ENCODE measurements around the gene TBC1D22A. TPM values are rescaled to one million over a fixed set of nuclear protein-coding genes. Genes with fewer than 3 reads are reported as not detected.

TBC1D22A gene
- total RNA-seq, 4 donors from 2014 or later = 42.6 to 70.4 (median 55.1) TPM

DNA sequence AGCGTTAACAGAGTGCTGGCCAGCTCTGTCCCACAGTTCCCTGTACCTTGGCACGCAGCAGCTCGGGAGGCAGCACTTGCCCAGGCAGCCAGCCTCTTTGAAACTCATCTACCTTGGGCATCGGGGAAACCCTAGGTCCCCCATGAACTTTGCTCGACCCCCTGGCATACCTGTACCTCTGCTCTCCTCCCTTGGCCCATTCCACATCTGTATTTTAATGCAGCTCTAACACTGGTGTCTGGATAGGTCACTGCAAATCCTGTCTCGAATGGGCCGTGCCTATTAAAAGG lies 304.1 kb downstream of the TBC1D22A start:
- TF ChIP-seq, protein P1, sequence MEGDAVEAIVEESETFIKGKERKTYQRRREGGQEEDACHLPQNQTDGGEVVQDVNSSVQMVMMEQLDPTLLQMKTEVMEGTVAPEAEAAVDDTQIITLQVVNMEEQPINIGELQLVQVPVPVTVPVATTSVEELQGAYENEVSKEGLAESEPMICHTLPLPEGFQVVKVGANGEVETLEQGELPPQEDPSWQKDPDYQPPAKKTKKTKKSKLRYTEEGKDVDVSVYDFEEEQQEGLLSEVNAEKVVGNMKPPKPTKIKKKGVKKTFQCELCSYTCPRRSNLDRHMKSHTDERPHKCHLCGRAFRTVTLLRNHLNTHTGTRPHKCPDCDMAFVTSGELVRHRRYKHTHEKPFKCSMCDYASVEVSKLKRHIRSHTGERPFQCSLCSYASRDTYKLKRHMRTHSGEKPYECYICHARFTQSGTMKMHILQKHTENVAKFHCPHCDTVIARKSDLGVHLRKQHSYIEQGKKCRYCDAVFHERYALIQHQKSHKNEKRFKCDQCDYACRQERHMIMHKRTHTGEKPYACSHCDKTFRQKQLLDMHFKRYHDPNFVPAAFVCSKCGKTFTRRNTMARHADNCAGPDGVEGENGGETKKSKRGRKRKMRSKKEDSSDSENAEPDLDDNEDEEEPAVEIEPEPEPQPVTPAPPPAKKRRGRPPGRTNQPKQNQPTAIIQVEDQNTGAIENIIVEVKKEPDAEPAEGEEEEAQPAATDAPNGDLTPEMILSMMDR (IDR thresholded peaks at IDR 0.05) = no peak
- TF ChIP-seq POLR2A (IDR thresholded peaks at IDR 0.05) = no peak
- Histone ChIP-seq H3K36me3 (peaks cover 0 to 30% (median 0%) of the 10 kb centered on the region in 3 donors), H3K4me1 (no peaks in the 10 kb centered on the region), H3K27me3 (no peaks in the 10 kb centered on the region), H3K9me3 (no peaks in the 10 kb centered on the region), H3K27ac (no peak overlapping the region), H3K4me3 (no peak overlapping the region)
- peak in 1 of 3 donors; percentile 27 for DNase-seq

DNA sequence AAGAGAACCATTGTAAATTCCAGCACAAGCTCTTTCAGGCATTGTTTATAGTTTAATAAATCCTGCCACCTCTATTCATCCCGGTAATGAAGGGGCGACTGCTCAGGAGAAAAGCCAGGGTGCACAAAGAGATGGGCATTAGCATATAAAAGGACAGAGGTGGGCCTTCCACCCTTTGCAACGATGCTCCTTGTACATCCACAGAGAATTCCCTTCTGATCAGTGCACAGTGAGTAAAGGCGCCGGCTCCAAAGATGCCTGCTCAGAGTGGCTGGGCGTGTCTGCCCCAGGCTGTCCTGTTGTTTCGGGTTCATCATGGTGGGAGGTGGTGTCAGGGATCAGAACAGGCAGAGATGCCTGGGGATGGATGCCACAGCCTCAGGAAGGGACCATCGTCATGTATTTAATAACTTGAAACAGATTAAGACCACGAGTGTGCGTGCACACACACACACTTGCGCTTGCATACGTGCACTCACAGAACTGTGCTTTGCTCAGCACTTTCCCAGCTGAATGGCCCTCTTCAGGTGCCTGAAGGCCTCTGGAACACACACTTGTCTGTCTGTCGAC lies 305.0 kb downstream of the TBC1D22A start:
- H3K9me3 ChIP-seq = no peaks in the 10 kb centered on the region
- no peaks in the 10 kb centered on the region for H3K4me1 ChIP-seq
- TF ChIP-seq, protein P1 (IDR thresholded peaks at IDR 0.05) = no peak
- TF ChIP-seq POLR2A (IDR thresholded peaks at IDR 0.05) = no peak
- H3K4me3 ChIP-seq = no peak overlapping the region
- no peaks in the 10 kb centered on the region for H3K27me3 ChIP-seq
- no peak overlapping the region for H3K27ac ChIP-seq
- DNase-seq = peak in 2 of 3 donors; percentile 21 to 29
- H3K36me3 ChIP-seq = peaks cover 0 to 24% (median 0%) of the 10 kb centered on the region in 3 donors

DNA sequence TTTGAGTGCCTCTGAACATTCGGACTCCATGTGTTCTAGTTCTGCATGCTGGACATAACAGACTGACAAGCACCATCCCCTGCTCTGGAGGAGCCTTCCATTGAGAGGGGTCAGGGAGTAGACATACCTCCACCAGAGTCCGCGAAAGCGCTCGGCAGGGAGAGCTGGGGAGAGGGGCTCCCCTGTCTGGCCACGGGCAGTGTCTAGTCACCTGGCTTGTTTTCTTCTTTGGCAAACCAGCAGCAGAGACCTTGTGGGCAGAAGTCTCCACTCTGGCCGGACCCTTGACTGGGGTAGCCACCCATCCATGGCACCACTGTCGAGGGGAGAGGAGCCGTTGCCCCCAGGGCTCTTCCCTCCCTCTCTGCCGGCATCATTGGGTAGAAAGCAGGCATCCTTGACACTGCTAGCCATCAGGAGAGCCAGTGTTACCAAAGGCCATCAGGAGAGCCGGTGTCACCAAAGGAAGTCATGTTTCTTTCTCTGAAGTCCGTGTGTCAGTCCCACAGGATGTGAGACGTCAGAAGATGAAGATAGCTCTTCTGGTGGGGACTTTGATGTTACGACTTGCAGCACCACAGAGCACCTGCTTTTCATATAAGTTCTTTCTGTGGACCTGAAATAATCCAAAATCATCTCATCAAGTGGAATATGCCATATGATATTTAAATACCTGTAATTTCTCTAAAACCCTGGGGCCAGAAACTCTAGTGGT lies 305.6 kb downstream of the TBC1D22A start:
- DNase-seq = peak in 2 of 3 donors; percentile 24 to 37
- H3K27ac ChIP-seq = no peak overlapping the region
- no peaks in the 10 kb centered on the region for H3K27me3 ChIP-seq
- H3K9me3 ChIP-seq = no peaks in the 10 kb centered on the region
- no peak overlapping the region for H3K4me3 ChIP-seq
- H3K36me3 ChIP-seq = peaks cover 0 to 17% (median 0%) of the 10 kb centered on the region in 3 donors
- no peaks in the 10 kb centered on the region for H3K4me1 ChIP-seq
- TF ChIP-seq, protein P1 (IDR thresholded peaks at IDR 0.05) = no peak
- TF ChIP-seq POLR2A (IDR thresholded peaks at IDR 0.05) = no peak

DNA sequence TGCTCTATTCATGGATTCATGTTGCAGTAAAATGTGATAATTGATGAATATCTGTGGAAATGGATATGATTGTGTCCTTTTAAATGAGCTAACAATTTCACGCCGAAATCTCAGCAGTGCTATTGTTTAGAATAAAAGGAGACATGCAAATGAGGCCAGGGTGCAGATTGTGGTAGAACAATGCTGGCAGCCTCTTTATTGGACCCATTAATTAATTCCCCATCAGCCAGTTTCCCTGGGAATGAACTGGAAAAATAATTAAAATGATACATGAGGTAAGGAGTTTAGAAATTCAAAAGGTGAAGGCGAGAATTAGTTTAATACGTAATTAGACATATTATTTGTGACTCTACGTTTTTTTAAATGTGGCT lies 306.2 kb downstream of the TBC1D22A start:
- H3K27me3 ChIP-seq = no peaks in the 10 kb centered on the region
- no peaks in the 10 kb centered on the region for H3K4me1 ChIP-seq
- no peaks in the 10 kb centered on the region for H3K9me3 ChIP-seq
- TF ChIP-seq POLR2A (IDR thresholded peaks at IDR 0.05) = no peak
- TF ChIP-seq, protein P1 (IDR thresholded peaks at IDR 0.05) = no peak
- H3K27ac ChIP-seq = no peak overlapping the region
- DNase-seq = no peak
- peaks cover 0 to 17% (median 0%) of the 10 kb centered on the region in 3 donors for H3K36me3 ChIP-seq
- no peak overlapping the region for H3K4me3 ChIP-seq

DNA sequence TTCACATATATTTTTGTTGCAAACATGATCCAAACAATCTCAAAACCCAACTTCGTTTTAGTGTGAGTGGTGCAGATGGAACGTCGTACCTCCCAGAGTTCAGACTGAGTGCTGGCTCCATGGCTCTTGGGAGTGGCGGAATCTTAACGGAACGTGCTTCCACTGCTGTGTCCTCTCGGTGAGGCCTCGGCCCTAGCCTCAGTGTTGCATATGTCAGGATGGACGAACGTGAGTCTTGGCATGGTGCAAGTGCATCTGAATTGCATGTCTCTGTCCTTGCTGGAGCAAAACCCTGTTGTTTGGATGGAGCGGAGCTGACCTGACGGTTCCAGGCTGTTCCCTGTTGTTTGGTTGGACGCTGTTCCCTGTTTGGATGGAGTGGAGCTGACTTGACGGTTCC lies 306.8 kb downstream of the TBC1D22A start:
- DNase-seq = peak in 1 of 3 donors; percentile 18
- no peaks in the 10 kb centered on the region for H3K27me3 ChIP-seq

More for the DNA sequence above, 306.8 kb downstream of the TBC1D22A start:
- no peaks in the 10 kb centered on the region for H3K4me1 ChIP-seq
- H3K36me3 ChIP-seq = peaks cover 0 to 12% (median 0%) of the 10 kb centered on the region in 3 donors
- peaks cover 0 to 4% (median 0%) of the 10 kb centered on the region in 4 donors for H3K9me3 ChIP-seq
- TF ChIP-seq, protein P1 (IDR thresholded peaks at IDR 0.05) = no peak
- TF ChIP-seq POLR2A (IDR thresholded peaks at IDR 0.05) = no peak
- no peak overlapping the region for H3K4me3 ChIP-seq
- no peak overlapping the region for H3K27ac ChIP-seq

Data from Peyer's patch (tissue), 4 donors.